H1 (cell line): ENCODE results near the gene ELOVL3. TPM values are rescaled to one million over a fixed set of nuclear protein-coding genes. Genes with fewer than 3 reads are reported as not detected.

Experiments used
- CTCF ChIA-PET: fragments of 300-600 bp; sonication (Branson Sonifier 250); formaldehyde crosslinking; loops from one replicate; lab custom pipeline; 2021; ENCODE audit not compliant: partially characterized antibody; lab: Charles Lee
- POLR2A ChIA-PET: fragments of 300-600 bp; sonication (Branson Sonifier 250); formaldehyde crosslinking; loops from one replicate; lab custom pipeline; 2021; ENCODE audit warnings: inconsistent platforms; ENCODE audit not compliant: partially characterized antibody; lab: Charles Lee
- DNase-seq, 2 experiments: peaks; one replicate each; pipeline versions ENCODE4 v3.0.0 to v3.0.0-alpha.2; 2010 to 2022; ENCODE audit warnings: low spot score in 2 of 2, low read depth in 1 of 2, mixed read lengths in 1 of 2
- FAIRE-seq: peaks from 2 replicates; lab custom pipeline; 2011; peaks lifted over from hg19 to GRCh38; lab: Jason Lieb, UNC
- H2AFZ ChIP-seq: 2 replicates; pipeline ENCODE4 v1.8.1; 2012; ENCODE audit warnings: low read length, inconsistent platforms
- H2AK5ac ChIP-seq: 2 replicates; pipeline ENCODE4 v1.6.1; 2013; ENCODE audit warnings: low read depth, low read length
- H2BK120ac ChIP-seq: replicated peaks from 2 replicates; pipeline ENCODE3; 2013; ENCODE audit warnings: low read depth, low read length, inconsistent platforms
- H2BK12ac ChIP-seq: 2 replicates; pipeline ENCODE4 v1.6.1; 2013; ENCODE audit warnings: low read depth, low read length
- H2BK15ac ChIP-seq: 2 replicates; pipeline ENCODE4 v1.6.1; 2013; ENCODE audit warnings: low read length
- H2BK20ac ChIP-seq: 2 replicates; pipeline ENCODE4 v1.6.1; 2013; ENCODE audit warnings: low read length
- H2BK5ac ChIP-seq: 2 replicates; pipeline ENCODE4 v1.6.1; 2013; ENCODE audit warnings: low read depth, low read length
- H3K14ac ChIP-seq: 2 replicates; pipeline ENCODE4 v1.6.1; 2013; ENCODE audit warnings: inconsistent platforms; ENCODE audit not compliant: insufficient read length
- H3K18ac ChIP-seq: 2 replicates; pipeline ENCODE4 v1.6.1; 2013; ENCODE audit warnings: low read length; ENCODE audit errors: extremely low read depth
- H3K23ac ChIP-seq: 2 replicates; pipeline ENCODE4 v1.6.1; 2013; ENCODE audit warnings: inconsistent platforms; ENCODE audit not compliant: insufficient read length
- H3K23me2 ChIP-seq: 2 replicates; pipeline ENCODE4 v1.6.1; 2013; ENCODE audit warnings: low read depth, low read length
- H3K27ac ChIP-seq: 2 replicates; pipeline ENCODE4 v1.6.1; 2011; ENCODE audit warnings: low read depth, low read length, inconsistent platforms
- H3K27me3 ChIP-seq, 4 experiments: replicated peaks in 1 of 4; 1 replicate in 1 of 4; 2 replicates in 3 of 4; pipeline versions ENCODE4 v1.6.1 to v1.8.1; 2011 to 2013; ENCODE audit warnings: low read length in 3 of 4, mild to moderate bottlenecking in 3 of 4, inconsistent platforms in 2 of 4, mixed read lengths in 2 of 4, moderate library complexity in 1 of 4; ENCODE audit not compliant: control insufficient read depth in 3 of 4, insufficient read depth in 3 of 4; ENCODE audit errors: extremely low read depth in 1 of 4
- H3K36me3 ChIP-seq, 4 experiments: 2 replicates each; pipeline versions ENCODE4 v1.6.1 to v1.8.1; 2011 to 2013; ENCODE audit warnings: mild to moderate bottlenecking in 4 of 4, low read length in 3 of 4, moderate library complexity in 2 of 4, control low read depth in 1 of 4, inconsistent platforms in 1 of 4; ENCODE audit not compliant: insufficient read depth in 4 of 4, control insufficient read depth in 2 of 4
- H3K4ac ChIP-seq: replicated peaks from 2 replicates; pipeline ENCODE3; 2013; ENCODE audit warnings: low read length, low read depth, mixed read lengths, inconsistent platforms; ENCODE audit not compliant: insufficient read length
- H3K4me1 ChIP-seq, 4 experiments: replicated peaks in 1 of 4; 1 replicate in 1 of 4; 2 replicates in 3 of 4; pipeline versions ENCODE4 v1.6.1 to v1.8.1; 2011 to 2013; ENCODE audit warnings: low read length in 3 of 4, inconsistent platforms in 2 of 4, mixed read lengths in 1 of 4; ENCODE audit not compliant: insufficient read depth in 4 of 4, control insufficient read depth in 3 of 4
- H3K4me2 ChIP-seq, 2 experiments: 2 replicates each; pipeline versions ENCODE4 v1.6.1 to v1.8.1; 2011 to 2013; ENCODE audit warnings: low read depth in 2 of 2, low read length in 2 of 2, control low read depth in 1 of 2, inconsistent platforms in 1 of 2, mild to moderate bottlenecking in 1 of 2; ENCODE audit not compliant: insufficient read depth in 1 of 2
- H3K4me3 ChIP-seq, 4 experiments: fragments of 200-600, 300-600 bp in 1 of 4; sonication (generic), shearing (Covaris generic), sonication (Bioruptor Twin) in 1 of 4; 2 replicates each; pipeline versions ENCODE4 v1.5.1 to v1.8.1; 2011 to 2016; ENCODE audit warnings: low read length in 4 of 4, low read depth in 3 of 4, control low read depth in 2 of 4, inconsistent platforms in 2 of 4, mild to moderate bottlenecking in 2 of 4, mixed read lengths in 1 of 4, moderate library complexity in 1 of 4; ENCODE audit not compliant: insufficient read depth in 2 of 4; ENCODE audit errors: extremely low read depth in 1 of 4
- H3K56ac ChIP-seq: replicated peaks from 2 replicates; pipeline ENCODE3; 2013; ENCODE audit warnings: low read depth, mild to moderate bottlenecking, mixed read lengths, low read length, inconsistent platforms; ENCODE audit not compliant: insufficient read length
- H3K79me1 ChIP-seq: 2 replicates; pipeline ENCODE4 v1.6.1; 2013; ENCODE audit warnings: low read depth, low read length, control low read depth
- H3K79me2 ChIP-seq, 2 experiments: 2 replicates each; pipeline versions ENCODE4 v1.6.1 to v1.8.1; 2012 to 2013; ENCODE audit warnings: low read length in 2 of 2, mild to moderate bottlenecking in 2 of 2, inconsistent platforms in 1 of 2; ENCODE audit not compliant: insufficient read depth in 2 of 2, control insufficient read depth in 1 of 2
- H3K9ac ChIP-seq, 4 experiments: replicated peaks in 1 of 4; 1 replicate in 1 of 4; 2 replicates in 3 of 4; pipeline versions ENCODE4 v1.6.1 to v1.8.1; 2011 to 2013; ENCODE audit warnings: low read depth in 3 of 4, low read length in 3 of 4, control low read depth in 2 of 4, mild to moderate bottlenecking in 2 of 4, moderate library complexity in 2 of 4, inconsistent platforms in 1 of 4; ENCODE audit errors: extremely low read depth in 1 of 4
- H3K9me3 ChIP-seq, 2 experiments: 2 replicates each; pipeline versions ENCODE4 v1.6.1 to v1.8.1; 2012 to 2013; ENCODE audit warnings: mild to moderate bottlenecking in 2 of 2, moderate library complexity in 2 of 2, control low read depth in 1 of 2, inconsistent platforms in 1 of 2, low read depth in 1 of 2, low read length in 1 of 2, mixed read lengths in 1 of 2; ENCODE audit not compliant: insufficient read depth in 2 of 2
- H4K20me1 ChIP-seq, 2 experiments: replicated peaks in 1 of 2; 2 replicates each; pipeline versions ENCODE3 to v1.8.1; 2011 to 2013; ENCODE audit warnings: inconsistent platforms in 2 of 2, low read length in 2 of 2, mild to moderate bottlenecking in 1 of 2; ENCODE audit not compliant: insufficient read depth in 2 of 2, control insufficient read depth in 1 of 2
- H4K5ac ChIP-seq: 2 replicates; pipeline ENCODE4 v1.6.1; 2013; ENCODE audit warnings: low read length, low read depth, mixed read lengths, inconsistent platforms; ENCODE audit not compliant: insufficient read length
- H4K8ac ChIP-seq: 2 replicates; pipeline ENCODE4 v1.8.0; 2013; ENCODE audit warnings: mild to moderate bottlenecking, moderate library complexity, low read length, inconsistent platforms; ENCODE audit not compliant: insufficient read depth; ENCODE audit errors: extremely low read depth
- H4K91ac ChIP-seq: replicated peaks from 2 replicates; pipeline ENCODE3; 2013; ENCODE audit warnings: low read length, mixed read lengths, inconsistent platforms; ENCODE audit not compliant: insufficient read length
- ASH2L ChIP-seq: fragments of 200-600, 300-600 bp; sonication (generic); IDR thresholded peaks from one replicate; pipeline ENCODE4 v1.7.1; 2017; ENCODE audit warnings: low read length
- BACH1 ChIP-seq: IDR thresholded peaks from 2 replicates; pipeline ENCODE4 v1.6.1; 2012; ENCODE audit warnings: low read length, improper control_type of control experiment
- CBX8 ChIP-seq: fragments of 300-800, 300-1000 bp; sonication (generic); IDR thresholded peaks from 2 replicates; pipeline ENCODE4 v1.7.1; 2016; ENCODE audit warnings: low read depth, low read length, borderline replicate concordance
- CHD1 ChIP-seq: IDR thresholded peaks from 2 replicates; pipeline ENCODE4 v1.6.1; 2012; ENCODE audit warnings: low read depth, low read length, improper control_type of control experiment
- CHD2 ChIP-seq: IDR thresholded peaks from 2 replicates; pipeline ENCODE4 v1.6.1; 2012; ENCODE audit warnings: low read length, improper control_type of control experiment
- EGR1 ChIP-seq: IDR thresholded peaks from 2 replicates; pipeline ENCODE4 v1.6.1; 2011; ENCODE audit warnings: low read depth, low read length, borderline replicate concordance
- TAF7 ChIP-seq: optimal IDR thresholded peaks from 2 replicates; pipeline ENCODE3; 2011; ENCODE audit warnings: low read depth, mild to moderate bottlenecking, inconsistent platforms, low read length, moderate library complexity, borderline replicate concordance
- TCF12 ChIP-seq: IDR thresholded peaks from 2 replicates; pipeline ENCODE4 v1.6.1; 2011; ENCODE audit warnings: low read depth, mild to moderate bottlenecking, low read length
- WGBS, 2 experiments: shearing (Covaris generic) in 1 of 2; methylation state at CpG; one replicate each; pipeline versions ENCODE4 v1.1.6 to v1.1.7; 2013 to 2015; ENCODE audit warnings: low lambda C conversion rate in 2 of 2, mixed read lengths in 2 of 2, inconsistent platforms in 1 of 2, low coverage in 1 of 2, missing lambda C conversion rate in 1 of 2; ENCODE audit not compliant: insufficient replicate concordance in 2 of 2, insufficient coverage in 1 of 2, insufficient read length in 1 of 2; ENCODE audit errors: extremely low coverage in 1 of 2, missing lambda C conversion rate in 1 of 2; 5-methylcytosine and 5-hydroxymethylcytosine counted together
- polyA plus RNA-seq, 7 experiments: library from polyadenylated mRNA; depleted of rRNA in 3 of 7; stranded (reverse) in 5 of 7; unstranded in 2 of 7; fragments of >200 nt in 5 of 7; fragments of 200-250 nt in 2 of 7; gene quantifications; 1 replicate in 5 of 7; 2 replicates in 1 of 7; 4 replicates in 1 of 7; pipeline versions ENCODE4 v1.2.1 to v1.2.3, GENCODE V29; 2011 to 2013; ENCODE audit warnings: missing spikeins in 2 of 7, mixed read lengths in 2 of 7
- total RNA-seq: library from RNA; stranded (reverse); fragmentation: NEBNext Ultra II Directional; extraction: Animal tissue kit (Norgen Biotek cat#: 25700); gene quantifications from 2 replicates; pipeline ENCODE4 v1.2.1, GENCODE V29; 2021

Gene ELOVL3
- total and polyA plus RNA-seq, 2 of the 8 experiments (the other 6 are each of a cell fraction or from before 2014, with no cell fraction given) = 0.27 TPM; not detected in 1

DNA sequence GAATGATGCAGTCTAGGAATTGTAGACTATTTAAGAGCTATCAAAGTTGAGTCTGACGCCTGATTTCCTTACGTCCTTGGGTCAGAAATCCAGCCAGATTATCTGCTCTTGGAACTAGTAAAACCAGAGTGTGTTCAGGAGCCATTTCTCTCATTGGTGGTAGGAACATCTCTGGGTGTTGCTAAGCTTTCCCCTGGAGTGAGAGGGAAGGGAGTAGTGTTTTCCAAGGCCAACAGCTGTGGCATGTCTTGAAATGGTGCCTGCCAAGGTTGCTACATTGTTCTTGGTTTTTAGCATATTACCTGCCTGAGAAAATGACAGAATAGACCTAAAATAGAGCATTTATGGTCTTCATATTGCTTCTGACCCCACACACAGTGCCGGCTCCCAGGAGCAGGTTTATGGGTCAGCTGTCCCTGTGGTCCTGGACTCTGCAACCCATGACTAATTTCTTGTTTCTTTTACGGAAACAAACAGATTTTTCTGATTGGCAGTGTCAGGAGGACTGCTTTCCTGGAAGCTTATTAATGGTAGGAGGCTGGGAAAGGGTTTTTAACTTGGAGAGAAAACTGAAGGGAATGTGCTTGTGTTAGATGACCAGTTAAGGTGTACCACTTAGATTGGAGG is 36.8 kb downstream of the ELOVL3 start:
- Histone ChIP-seq H3K79me1 (no peaks in the 10 kb centered on the region; the same call in 1 of the 2 replicates), H2BK5ac (no peak overlapping the region), H3K14ac (no peak overlapping the region), H3K79me2 (no peaks in the 10 kb centered on the region), H3K9ac (no peak overlapping the region), H3K4me1 (no peaks in the 10 kb centered on the region), H2BK12ac (no peak overlapping the region), H3K27ac (no peak overlapping the region), H2BK15ac (no peak overlapping the region), H3K9me3 (no peaks in the 10 kb centered on the region), H4K8ac (no peak overlapping the region), H3K56ac (no peak overlapping the region), H4K20me1 (peaks cover under 1 to 2% of the 10 kb centered on the region in 2 experiments), H3K4me2 (no peak overlapping the region), H3K18ac (no peak overlapping the region), H3K4ac (no peak overlapping the region), H2BK20ac (no peak overlapping the region), H4K5ac (no peak overlapping the region), H3K23me2 (no peaks in the 10 kb centered on the region), H3K27me3 (no peaks in the 10 kb centered on the region), H3K4me3 (no peak overlapping the region), H4K91ac (no peak overlapping the region), H2BK120ac (no peak overlapping the region), H2AK5ac (no peak overlapping the region), H2AFZ (no peak overlapping the region), H3K36me3 (peaks cover 0 to 13% (median 3%) of the 10 kb centered on the region in 4 experiments; a peak in 4 of 8 replicates), H3K23ac (no peak overlapping the region)
- POLR2A ChIA-PET = interaction anchor here (0.8 kb wide), 1 partner anchor 592 kb away, joined by 3 read pairs; no protein-coding TSS in a partner anchor
- TF ChIP-seq CBX8 = no peak
- no peak for TF ChIP-seq EGR1
- no peak for TF ChIP-seq ASH2L
- TF ChIP-seq TCF12 = no peak
- no peak for TF ChIP-seq TAF7
- TF ChIP-seq CHD1 = no peak
- no peak for TF ChIP-seq BACH1
- TF ChIP-seq CHD2 = no peak
- WGBS, 2 experiments = 91% methylated on average over 4 of the region's 4 CpGs; no CpG with 5 or more reads in 1 of the 2 experiments
- CTCF ChIA-PET = interaction anchor here (0.6 to 2.3 kb wide), 5 partner anchors 32 to 393 kb away, joined by 3 to 13 read pairs (median 3); no protein-coding TSS in a partner anchor
- FAIRE-seq (no peak), DNase-seq (no peak)
